T-helper 1 cell treated with Interleukin-12 subunit alpha and Interleukin-12 subunit beta and Interleukin-4 antibody, amounts not matched to agents 30 ng/mL and 1 ng/mL, for 36 hours (primary cell): Measurements from ENCODE around the gene ERG. TPM values are rescaled to one million over a fixed set of nuclear protein-coding genes. Genes with fewer than 3 reads are reported as not detected.

Source experiments
- intact Hi-C: fragments of 100-400 bp; cut with micrococcal nuclease; formaldehyde crosslinking; loops from one replicate; pipeline ENCODE4 v1.15.1; 2024
- total RNA-seq: library from RNA; stranded (reverse); gene quantifications from 2 replicates; pipeline ENCODE4 v1.2.3, GENCODE V29; 2022

ERG gene, protein sequence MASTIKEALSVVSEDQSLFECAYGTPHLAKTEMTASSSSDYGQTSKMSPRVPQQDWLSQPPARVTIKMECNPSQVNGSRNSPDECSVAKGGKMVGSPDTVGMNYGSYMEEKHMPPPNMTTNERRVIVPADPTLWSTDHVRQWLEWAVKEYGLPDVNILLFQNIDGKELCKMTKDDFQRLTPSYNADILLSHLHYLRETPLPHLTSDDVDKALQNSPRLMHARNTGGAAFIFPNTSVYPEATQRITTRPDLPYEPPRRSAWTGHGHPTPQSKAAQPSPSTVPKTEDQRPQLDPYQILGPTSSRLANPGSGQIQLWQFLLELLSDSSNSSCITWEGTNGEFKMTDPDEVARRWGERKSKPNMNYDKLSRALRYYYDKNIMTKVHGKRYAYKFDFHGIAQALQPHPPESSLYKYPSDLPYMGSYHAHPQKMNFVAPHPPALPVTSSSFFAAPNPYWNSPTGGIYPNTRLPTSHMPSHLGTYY
- total RNA-seq, result not detected in 2 replicates

DNA sequence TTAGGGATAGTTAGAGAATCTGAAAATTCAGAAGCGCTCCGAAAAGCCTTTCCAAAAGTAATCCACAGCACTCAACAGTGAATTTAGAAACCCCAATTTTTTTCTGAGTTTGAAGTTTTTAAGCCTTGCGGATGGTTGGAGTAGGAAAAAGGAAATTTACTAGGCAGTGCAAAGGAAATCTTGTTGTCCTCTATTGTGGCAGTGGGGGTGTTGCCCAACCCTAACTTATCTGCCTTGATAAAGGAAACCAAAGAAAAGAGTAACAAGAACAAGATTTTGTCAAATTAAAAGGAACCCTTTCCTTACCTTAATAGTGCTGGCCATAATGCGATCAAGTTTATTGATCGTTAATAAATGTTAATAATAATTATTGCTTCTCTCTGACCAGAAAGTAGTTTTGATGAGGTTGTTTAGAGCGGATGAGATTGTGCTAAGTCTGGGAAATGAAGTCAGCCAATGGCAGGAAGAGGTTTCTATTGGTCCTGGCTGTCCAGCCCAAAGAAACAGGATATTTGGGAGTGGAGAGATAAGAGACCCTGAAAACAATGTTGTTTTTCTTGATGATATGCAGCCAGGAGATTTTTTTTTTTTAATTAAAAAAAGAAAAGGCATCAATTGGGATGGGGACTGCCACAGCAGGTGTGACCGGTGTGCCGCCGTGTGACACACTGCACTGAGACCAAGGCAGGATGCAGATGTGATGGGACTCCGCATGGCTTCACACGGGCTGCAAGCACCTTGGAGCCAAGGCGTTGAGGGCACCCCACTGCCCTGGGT lies at the start of gene ERG:
TSS of gene ERG (minus strand) at position 421 of the 777 bp plus-strand sequence. CDS start at position 324, 97 bp downstream.
- intact Hi-C loops, result no loop called here

- intact Hi-C loops, result no loop called here
These were observed 46.4 kb upstream of the ERG start for GRCh38 chr21:38544661-38545060.

- intact Hi-C loops, result no loop called here
These were observed 44.0 kb upstream of the ERG start for GRCh38 chr21:38542263-38542662.

DNA sequence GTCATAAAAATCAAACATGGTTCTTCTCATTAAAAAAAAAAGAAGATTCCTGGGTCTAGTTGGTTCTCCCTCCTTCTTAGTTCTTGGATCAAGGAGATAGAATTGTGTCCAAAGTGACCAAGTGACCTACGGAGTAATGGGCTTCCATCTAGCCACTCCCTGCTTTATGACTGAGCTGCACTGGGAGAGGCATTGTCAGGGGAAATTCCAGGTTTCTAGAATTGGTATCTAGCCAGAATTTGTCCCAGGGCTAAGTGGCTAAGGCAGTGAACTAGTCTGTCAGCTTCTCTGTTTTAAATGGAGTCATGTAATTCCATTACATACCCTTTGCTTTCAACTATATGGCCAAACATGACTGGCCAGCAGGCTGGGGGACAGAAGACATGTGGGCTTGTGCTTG lies 40.1 kb upstream of the ERG start:
- intact Hi-C loops, result no loop called here

GRCh38 chr21:38534591-38534990 lies 36.3 kb upstream of the ERG start:
- intact Hi-C loops, result no loop called here

- intact Hi-C loops, result no loop called here
These were observed 35.6 kb upstream of the ERG start for GRCh38 chr21:38533887-38534286.

DNA sequence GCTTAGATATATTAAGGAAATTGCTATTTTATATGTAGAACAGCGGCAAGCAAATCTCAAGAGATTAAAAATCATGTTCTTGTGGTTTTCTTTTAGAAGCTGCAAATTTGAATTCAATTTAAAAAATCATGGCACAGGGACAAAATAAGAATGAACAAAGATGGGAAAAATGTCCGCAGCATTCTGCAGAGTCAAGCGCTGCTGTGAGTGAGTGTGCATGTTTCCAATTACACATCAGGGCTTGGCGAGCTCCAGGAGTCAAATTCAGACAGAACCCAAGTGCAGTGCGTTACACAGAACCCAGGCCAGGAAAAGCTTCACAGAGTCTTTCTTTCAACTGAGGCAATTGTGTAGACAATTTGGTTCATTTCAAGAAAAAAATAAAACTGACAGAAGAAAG lies 33.3 kb upstream of the ERG start:
- intact Hi-C loops, result no loop called here

GRCh38 chr21:38531039-38531541 lies 32.8 kb upstream of the ERG start:
- intact Hi-C loops, result no loop called here

- intact Hi-C loops, result no loop called here
These were observed 29.5 kb upstream of the ERG start for GRCh38 chr21:38527737-38528136.

GRCh38 chr21:38525454-38525853 lies 27.2 kb upstream of the ERG start:
- intact Hi-C loops, result no loop called here

DNA sequence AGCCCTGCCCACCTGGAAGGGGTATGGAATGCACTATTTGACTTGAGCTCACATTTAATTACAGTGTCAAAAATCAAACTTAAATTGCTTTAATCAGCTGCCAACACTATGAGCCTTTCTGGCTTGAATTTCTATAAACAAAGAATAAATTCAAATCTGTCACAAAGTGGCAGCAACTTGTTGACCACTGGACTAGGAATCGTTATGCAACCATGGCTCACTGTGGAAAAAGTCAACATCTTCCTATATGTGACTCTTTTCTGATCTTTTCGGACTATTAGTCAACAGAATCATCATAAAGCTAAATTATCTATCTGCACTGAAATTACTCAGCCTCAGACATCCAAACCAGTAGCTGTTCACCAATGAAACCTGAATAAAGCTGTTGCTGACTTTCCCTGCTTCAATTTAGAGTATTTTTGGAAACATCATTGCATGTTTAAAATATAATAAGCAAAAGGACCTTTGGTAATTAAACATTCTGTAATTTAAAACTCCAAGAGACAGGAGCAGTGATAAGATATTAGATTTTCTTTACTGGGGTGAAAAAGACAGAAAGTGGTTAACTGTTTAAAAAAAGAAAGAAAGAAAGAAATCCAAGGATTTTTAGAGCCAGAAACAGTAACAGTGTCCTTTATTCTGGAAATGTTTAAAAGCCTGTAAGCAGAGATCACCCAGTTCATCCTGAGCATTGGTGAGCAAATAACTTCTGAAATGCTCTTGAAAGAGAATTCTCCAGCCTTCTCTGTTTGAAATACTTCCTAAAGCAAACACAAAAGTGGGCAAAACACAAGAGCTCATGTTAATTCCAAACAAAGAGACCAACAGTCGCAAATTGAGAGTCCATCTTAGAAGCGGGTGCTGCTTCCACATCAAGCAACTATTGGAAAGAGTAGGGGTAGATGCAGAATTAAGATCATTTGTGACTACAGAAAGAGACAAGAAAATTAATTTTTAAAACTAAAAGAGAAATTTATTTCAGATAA lies 26.2 kb upstream of the ERG start:
- intact Hi-C loops, result no loop called here

DNA sequence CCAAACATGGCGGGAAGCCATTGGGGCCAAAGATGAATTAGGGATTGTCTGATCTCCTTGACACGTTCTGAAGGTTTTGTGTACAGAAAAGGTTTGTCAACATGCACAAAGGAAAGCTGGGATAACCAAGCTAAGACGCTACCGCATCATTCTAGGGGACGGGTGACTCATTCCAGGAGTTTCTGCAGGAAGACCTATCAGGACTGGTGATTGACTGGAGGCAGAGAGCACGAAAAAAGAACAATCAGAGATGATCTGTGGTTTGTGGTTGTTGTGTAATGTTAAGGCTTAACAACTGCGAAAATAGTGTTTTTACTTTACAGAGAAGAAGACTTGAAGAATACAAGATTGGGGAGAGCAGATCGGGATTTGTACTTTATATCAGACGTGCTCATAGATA lies 22.2 kb upstream of the ERG start:
- intact Hi-C loops, result no loop called here

GRCh38 chr21:38511662-38512243 lies 13.5 kb upstream of the ERG start:
- intact Hi-C loops, result no loop called here

GRCh38 chr21:38511198-38511597 lies 12.9 kb upstream of the ERG start:
- intact Hi-C loops, result no loop called here

- intact Hi-C loops, result loop anchor here (5.0 kb wide), 3 partner anchors 205 to 880 kb away; no protein-coding TSS in a partner anchor
These were observed 9.2 kb upstream of the ERG start for GRCh38 chr21:38507374-38507942.

- intact Hi-C loops, result loop anchor here (5.0 kb wide), 3 partner anchors 206 to 881 kb away; no protein-coding TSS in a partner anchor
These were observed 8.5 kb upstream of the ERG start for GRCh38 chr21:38506661-38507281.

- intact Hi-C loops, result loop anchor here (1.0 to 5.0 kb wide), 5 partner anchors 206 to 881 kb away; no protein-coding TSS in a partner anchor
These were observed 7.6 kb upstream of the ERG start for GRCh38 chr21:38505654-38506523.

DNA sequence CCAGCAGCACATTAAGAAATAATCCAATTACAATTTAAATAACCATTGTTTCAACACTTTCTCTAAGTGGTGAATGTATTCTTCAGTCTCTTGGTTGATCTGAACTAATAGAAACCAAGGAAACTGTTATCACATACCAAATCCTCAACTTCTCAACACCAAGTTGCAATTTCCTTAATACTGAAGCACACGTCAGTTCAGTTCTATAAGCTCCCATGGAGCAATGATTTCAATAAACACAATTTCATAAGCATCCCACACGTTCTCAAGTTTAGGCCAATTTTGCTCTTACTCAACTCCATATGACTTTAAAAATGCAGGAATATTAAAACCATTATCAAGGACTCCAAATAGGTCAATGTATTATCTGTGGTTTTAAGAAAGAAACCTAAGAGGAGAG lies 5.8 kb upstream of the ERG start:
- intact Hi-C loops, result no loop called here

DNA sequence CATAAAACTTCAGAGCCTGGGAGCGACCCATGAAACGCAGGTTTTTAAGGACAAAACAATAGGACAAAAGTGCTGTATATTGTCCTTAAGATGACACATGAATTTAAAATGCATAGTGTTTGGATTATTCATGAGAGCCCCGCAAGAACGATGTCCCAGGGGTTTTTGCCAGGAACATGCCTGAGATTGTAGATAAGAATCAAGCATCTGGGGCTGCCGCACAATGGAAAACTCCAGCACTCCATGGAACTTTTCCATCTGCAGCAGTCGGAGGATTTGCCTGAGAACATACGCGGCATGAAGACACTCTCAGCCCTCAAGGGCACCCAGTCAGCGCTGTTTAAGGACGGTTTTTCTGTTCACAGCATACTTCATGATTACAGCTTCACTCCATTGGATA lies 5.3 kb upstream of the ERG start:
- intact Hi-C loops, result no loop called here
